SU-DHL-6 (cell line): ENCODE measurements around the gene RNF167.

Experiments used
- H2AFZ ChIP-seq: fragments of 200-600 bp; sonication (generic); 2 replicates; pipeline ENCODE4 v1.6.1; 2014; ENCODE audit warnings: low read depth, mild to moderate bottlenecking, moderate library complexity, mixed read lengths, antibody characterized with exemption, low read length; ENCODE audit not compliant: severe bottlenecking
- H3F3A ChIP-seq: fragments of 200-600 bp; shearing (Covaris generic); 2 replicates; pipeline ENCODE4 v1.6.0; 2016; ENCODE audit warnings: antibody characterized with exemption, mild to moderate bottlenecking; ENCODE audit not compliant: insufficient read depth
- H3K27ac ChIP-seq: fragments of 200-600 bp; sonication (generic); 2 replicates; pipeline ENCODE4 v1.5.1; 2016; ENCODE audit warnings: low read depth, mild to moderate bottlenecking, low read length, moderate library complexity, mixed read lengths
- H3K27me3 ChIP-seq: fragments of 200-600 bp; sonication (generic), shearing (Covaris generic); 2 replicates; pipeline ENCODE4 v1.6.0; 2014; ENCODE audit warnings: mild to moderate bottlenecking, low read length
- H3K36me3 ChIP-seq: fragments of 200-600 bp; sonication (generic); 2 replicates; pipeline ENCODE4 v1.6.1; 2014; ENCODE audit warnings: mild to moderate bottlenecking, low read length, mixed read lengths
- H3K4me2 ChIP-seq: fragments of 300-600, 200-600 bp; shearing (Covaris generic), sonication (generic); 2 replicates; pipeline ENCODE4 v1.6.0; 2014; ENCODE audit warnings: low read length, low read depth, mild to moderate bottlenecking; ENCODE audit not compliant: poor library complexity, severe bottlenecking
- H3K4me3 ChIP-seq: fragments of 200-600 bp; sonication (generic); 2 replicates; pipeline ENCODE4 v1.5.1; 2014; ENCODE audit warnings: antibody characterized with exemption, low read length, mild to moderate bottlenecking, mixed read lengths; ENCODE audit not compliant: insufficient read depth, poor library complexity, severe bottlenecking
- H3K79me2 ChIP-seq: fragments of 200-600 bp; sonication (generic); 2 replicates; pipeline ENCODE4 v1.6.1; 2014; ENCODE audit warnings: mild to moderate bottlenecking, low read length, moderate library complexity; ENCODE audit not compliant: insufficient read depth
- H3K9ac ChIP-seq: fragments of 200-600 bp; sonication (generic); 2 replicates; pipeline ENCODE4 v1.7.0; 2014; ENCODE audit warnings: mild to moderate bottlenecking, low read length
- H3K9me2 ChIP-seq: fragments of 200-600 bp; sonication (generic); replicated peaks from 2 replicates; pipeline ENCODE4 v1.6.1; 2014; ENCODE audit warnings: low read length; ENCODE audit not compliant: insufficient read depth
- H3K9me3 ChIP-seq: fragments of 200-600 bp; sonication (generic); 2 replicates; pipeline ENCODE4 v1.6.1; 2014; ENCODE audit warnings: low read length, mixed read lengths; ENCODE audit not compliant: insufficient read depth
- H4K20me1 ChIP-seq: fragments of 200-600 bp; sonication (generic); 2 replicates; pipeline ENCODE4 v1.6.1; 2014; ENCODE audit warnings: low read depth, mild to moderate bottlenecking, antibody characterized with exemption, low read length, moderate library complexity, mixed read lengths
- EZH2phosphoT487 ChIP-seq: fragments of 200-600 bp; sonication (generic), shearing (Covaris generic); conservative IDR thresholded peaks from 2 replicates; pipeline ENCODE4 v1.6.1; 2018; ENCODE audit warnings: mild to moderate bottlenecking, antibody characterized with exemption, low read length, moderate library complexity, mixed read lengths
- TF ChIP-seq, protein P1 (sequence below): fragments of 200-600 bp; sonication (generic); IDR thresholded peaks from one replicate; pipeline ENCODE4 v1.5.1; 2017; ENCODE audit warnings: antibody characterized with exemption, mild to moderate bottlenecking, low read length, moderate library complexity; ENCODE audit not compliant: insufficient read depth, poor library complexity, severe bottlenecking

Gene RNF167

DNA sequence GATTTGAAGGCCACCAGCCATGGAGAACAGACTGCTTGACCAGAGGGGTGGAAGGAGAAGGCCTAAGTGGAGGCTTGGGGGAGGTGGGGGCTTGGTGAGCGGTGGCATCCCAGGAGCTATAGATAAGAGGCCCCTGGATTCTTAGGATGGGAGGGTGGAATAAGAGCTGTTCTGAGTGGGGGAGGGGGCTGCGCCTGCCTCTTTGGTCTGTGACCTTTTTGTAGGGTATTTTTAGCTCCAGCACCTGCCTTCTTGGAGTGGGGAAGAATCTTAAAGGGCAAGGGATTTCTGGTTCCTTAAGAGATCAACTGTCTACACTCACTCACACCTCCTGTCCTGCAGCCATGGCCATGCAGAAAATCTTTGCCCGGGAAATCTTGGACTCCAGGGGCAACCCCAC is 11.4 kb downstream of the RNF167 start:
- H3K27me3 ChIP-seq, result no peaks in the 10 kb centered on the region
- no peaks in the 10 kb centered on the region for H3K9me3 ChIP-seq
- peaks cover 24% of the 10 kb centered on the region for H3F3A ChIP-seq
- H3K79me2 ChIP-seq, result peaks cover 18% of the 10 kb centered on the region
- H3K4me2 ChIP-seq, result no peak overlapping the region
- no peak overlapping the region for H2AFZ ChIP-seq
- TF ChIP-seq, protein P1, sequence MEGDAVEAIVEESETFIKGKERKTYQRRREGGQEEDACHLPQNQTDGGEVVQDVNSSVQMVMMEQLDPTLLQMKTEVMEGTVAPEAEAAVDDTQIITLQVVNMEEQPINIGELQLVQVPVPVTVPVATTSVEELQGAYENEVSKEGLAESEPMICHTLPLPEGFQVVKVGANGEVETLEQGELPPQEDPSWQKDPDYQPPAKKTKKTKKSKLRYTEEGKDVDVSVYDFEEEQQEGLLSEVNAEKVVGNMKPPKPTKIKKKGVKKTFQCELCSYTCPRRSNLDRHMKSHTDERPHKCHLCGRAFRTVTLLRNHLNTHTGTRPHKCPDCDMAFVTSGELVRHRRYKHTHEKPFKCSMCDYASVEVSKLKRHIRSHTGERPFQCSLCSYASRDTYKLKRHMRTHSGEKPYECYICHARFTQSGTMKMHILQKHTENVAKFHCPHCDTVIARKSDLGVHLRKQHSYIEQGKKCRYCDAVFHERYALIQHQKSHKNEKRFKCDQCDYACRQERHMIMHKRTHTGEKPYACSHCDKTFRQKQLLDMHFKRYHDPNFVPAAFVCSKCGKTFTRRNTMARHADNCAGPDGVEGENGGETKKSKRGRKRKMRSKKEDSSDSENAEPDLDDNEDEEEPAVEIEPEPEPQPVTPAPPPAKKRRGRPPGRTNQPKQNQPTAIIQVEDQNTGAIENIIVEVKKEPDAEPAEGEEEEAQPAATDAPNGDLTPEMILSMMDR, result no peak
- no peak for TF ChIP-seq EZH2phosphoT487
- H3K9me2 ChIP-seq, result no peaks in the 10 kb centered on the region
- no peak overlapping the region for H3K4me3 ChIP-seq
- H4K20me1 ChIP-seq, result no peaks in the 10 kb centered on the region
- H3K9ac ChIP-seq, result no peak overlapping the region
- H3K27ac ChIP-seq, result no peak overlapping the region
- H3K36me3 ChIP-seq, result peaks cover 7% of the 10 kb centered on the region; the same call in 1 of the 2 replicates

DNA sequence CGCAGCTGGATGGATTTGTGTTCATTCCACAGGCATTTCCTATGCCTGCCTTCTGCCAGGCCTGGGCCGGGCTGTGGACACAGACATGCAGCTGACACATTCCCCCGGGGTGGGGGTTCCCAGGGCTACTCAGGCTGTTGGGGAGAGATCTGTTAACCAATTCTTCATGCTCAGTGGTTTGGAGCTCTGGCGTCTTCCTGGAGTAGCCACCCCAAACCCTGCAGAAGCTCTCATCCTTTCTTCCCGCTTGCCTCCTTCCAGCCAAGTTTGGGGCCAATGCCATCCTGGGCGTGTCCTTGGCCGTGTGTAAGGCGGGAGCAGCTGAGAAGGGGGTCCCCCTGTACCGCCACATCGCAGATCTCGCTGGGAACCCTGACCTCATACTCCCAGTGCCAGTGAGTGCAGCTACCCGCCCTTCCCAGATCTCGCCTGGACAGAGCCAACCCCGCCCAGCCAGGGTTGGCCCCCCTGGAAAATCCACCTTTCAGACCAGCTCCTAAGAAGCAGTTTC is 13.4 kb downstream of the RNF167 start:
- no peaks in the 10 kb centered on the region for H3K79me2 ChIP-seq
- TF ChIP-seq, protein P1, result no peak
- TF ChIP-seq EZH2phosphoT487, result no peak
- H3K9ac ChIP-seq, result no peak overlapping the region
- H3K9me2 ChIP-seq, result no peaks in the 10 kb centered on the region
- no peaks in the 10 kb centered on the region for H4K20me1 ChIP-seq
- no peaks in the 10 kb centered on the region for H3K36me3 ChIP-seq
- H3K27ac ChIP-seq, result no peak overlapping the region
- H3K4me3 ChIP-seq, result no peak overlapping the region
- peaks cover 7% of the 10 kb centered on the region for H3F3A ChIP-seq
- H3K9me3 ChIP-seq, result no peaks in the 10 kb centered on the region
- H3K4me2 ChIP-seq, result no peak overlapping the region
- H3K27me3 ChIP-seq, result no peaks in the 10 kb centered on the region
- no peak overlapping the region for H2AFZ ChIP-seq

DNA sequence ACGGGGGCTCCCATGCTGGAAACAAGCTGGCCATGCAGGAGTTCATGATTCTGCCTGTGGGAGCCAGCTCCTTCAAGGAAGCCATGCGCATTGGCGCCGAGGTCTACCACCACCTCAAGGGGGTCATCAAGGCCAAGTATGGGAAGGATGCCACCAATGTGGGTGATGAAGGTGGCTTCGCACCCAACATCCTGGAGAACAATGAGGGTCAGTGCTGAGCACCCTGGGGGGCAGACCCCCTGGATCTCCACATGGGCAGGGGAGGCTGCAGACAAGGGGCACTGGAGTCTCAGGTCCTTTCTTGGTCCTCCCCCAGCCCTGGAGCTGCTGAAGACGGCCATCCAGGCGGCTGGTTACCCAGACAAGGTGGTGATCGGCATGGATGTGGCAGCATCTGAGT is 15.0 kb downstream of the RNF167 start:
- Histone ChIP-seq H3F3A (no peaks in the 10 kb centered on the region), H3K36me3 (no peaks in the 10 kb centered on the region), H3K27me3 (no peaks in the 10 kb centered on the region), H3K4me3 (no peak overlapping the region), H3K9ac (no peak overlapping the region), H3K79me2 (no peaks in the 10 kb centered on the region), H3K9me2 (no peaks in the 10 kb centered on the region), H3K4me2 (no peak overlapping the region), H3K27ac (no peak overlapping the region), H3K9me3 (no peaks in the 10 kb centered on the region), H2AFZ (no peak overlapping the region), H4K20me1 (no peaks in the 10 kb centered on the region)
- TF ChIP-seq, protein P1, result no peak
- no peak for TF ChIP-seq EZH2phosphoT487
